ENCODE results near the gene POLD4. TPM values are rescaled to one million over a fixed set of nuclear protein-coding genes. Genes with fewer than 3 reads are reported as not detected.

POLD4 gene
- total RNA-seq, 1 experiment from 2014 or later, result 19.5 TPM

DNA sequence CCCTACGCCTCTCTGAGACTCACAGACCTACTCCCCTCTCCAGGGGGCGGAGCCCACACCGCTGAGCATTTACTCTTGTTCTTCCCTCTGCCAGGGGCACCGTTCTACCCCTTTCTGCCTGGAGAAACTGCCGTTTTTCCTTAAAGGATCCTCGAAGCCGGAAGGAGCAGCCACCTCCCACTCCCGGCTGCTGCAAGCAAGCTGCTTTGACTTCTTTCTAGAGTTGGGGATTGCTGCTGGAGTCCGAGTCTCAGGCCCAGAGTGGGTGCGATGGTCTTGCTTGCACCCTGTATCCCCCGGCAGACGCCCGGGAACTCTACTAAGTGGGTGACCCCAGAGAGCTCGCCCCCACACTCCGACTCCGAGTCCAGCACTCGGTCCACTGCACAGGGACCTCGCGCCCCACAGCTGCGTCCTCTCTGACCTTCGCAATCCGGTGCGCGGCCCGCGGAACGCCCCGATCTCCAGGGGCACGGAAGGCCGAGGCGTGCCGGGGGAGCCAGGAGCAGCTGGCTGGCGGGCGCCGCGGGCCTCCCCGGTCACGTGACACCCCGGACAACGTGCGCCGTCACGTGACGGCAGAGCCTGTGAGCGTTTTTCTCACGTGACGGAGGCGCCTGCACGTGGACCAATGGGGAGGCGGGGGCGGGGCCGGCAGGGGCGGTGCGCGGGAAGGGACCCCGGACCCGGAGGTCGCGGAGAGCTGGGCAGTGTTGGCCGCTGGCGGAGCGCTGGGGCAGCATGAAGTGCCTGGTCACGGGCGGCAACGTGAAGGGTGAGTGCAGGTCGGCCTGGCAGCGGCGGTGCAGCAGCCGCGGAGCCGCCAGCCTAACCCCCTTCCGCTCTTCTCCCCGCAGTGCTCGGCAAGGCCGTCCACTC lies 38.2 kb upstream of the POLD4 start, which contains the start of gene RAD9A:
TSS of gene RAD9A (plus strand) at position 683 of the 879 bp plus-strand sequence. CDS start at position 742, 59 bp downstream.
- Histone ChIP-seq H2BK12ac (ENCODE audit: insufficient read length, low read depth, low read length) (no peak within 1 kb of the TSS), H3K79me1 (ENCODE audit: insufficient read depth, low read depth, low read length, poor library complexity, severe bottlenecking) (no peaks in the 10 kb centered on the region), H3K27ac (ENCODE audit: insufficient read length, low read depth, low read length) (no peak within 1 kb of the TSS), H2BK5ac (ENCODE audit: insufficient read length, low read length) (no peak within 1 kb of the TSS), H3K14ac (ENCODE audit: insufficient read depth, low read length) (peak within 1 kb of the TSS; percentile 17), H4K91ac (ENCODE audit: insufficient read length, low read depth, low read length) (no peak within 1 kb of the TSS), H3K4ac (ENCODE audit: low read depth, low read length) (no peak within 1 kb of the TSS), H3K4me1 (ENCODE audit: insufficient read depth, low read length) (no peaks in the 10 kb centered on the region; the same call in 1 of the 2 replicates), H3K27me3 (ENCODE audit: insufficient read depth, low read length) (no peaks in the 10 kb centered on the region), H2BK120ac (ENCODE audit: low read depth, low read length, poor library complexity, severe bottlenecking) (no peak within 1 kb of the TSS), H2AK5ac (ENCODE audit: insufficient read length, low read length) (no peak within 1 kb of the TSS), H3K18ac (ENCODE audit: insufficient read length, low read depth, low read length) (no peak within 1 kb of the TSS), H4K8ac (replicated peaks; ENCODE audit: insufficient read length, low read depth, low read length) (no peak within 1 kb of the TSS), H2BK20ac (ENCODE audit: low read depth, low read length, poor library complexity, severe bottlenecking) (no peak within 1 kb of the TSS), H3K4me2 (ENCODE audit: insufficient read depth, insufficient read length, low read length) (peak within 1 kb of the TSS; percentile 88), H3T11ph (ENCODE audit: low read length) (no peak within 1 kb of the TSS), H2AFZ (ENCODE audit: low read length) (no peak within 1 kb of the TSS), H4K20me1 (ENCODE audit: control insufficient read depth, insufficient read depth, insufficient read length) (no peaks in the 10 kb centered on the region), H3K9me3 (ENCODE audit: control insufficient read depth, low read depth, low read length) (no peaks in the 10 kb centered on the region), H3K79me2 (ENCODE audit: insufficient read depth, low read length) (no peaks in the 10 kb centered on the region), H2BK15ac (ENCODE audit: low read depth, low read length) (no peak within 1 kb of the TSS), H3K23ac (ENCODE audit: insufficient read length, low read depth, low read length) (no peak within 1 kb of the TSS), H3K9ac (ENCODE audit: extremely low read depth, insufficient read length, low read length) (peak within 1 kb of the TSS; percentile 61), H4K5ac (ENCODE audit: insufficient read length, low read depth, low read length) (no peak within 1 kb of the TSS), H3K56ac (ENCODE audit: insufficient read length, low read depth, low read length) (no peak within 1 kb of the TSS), H3K23me2 (ENCODE audit: insufficient read length, low read depth, low read length, poor library complexity, severe bottlenecking) (peaks cover 13% of the 10 kb centered on the region)
- DNase-seq, result peak; percentile 96
- peaks cover 9 to 22% (median 17%) of the 10 kb centered on the region in 3 experiments for H3K36me3 Mint-ChIP-seq (ENCODE audit: insufficient read depth in 1 of 3, low read depth in 3 of 3)
- peaks cover 25 to 33% of the 10 kb centered on the region in 2 experiments for H3K4me1 Mint-ChIP-seq
- H3K9me3 Mint-ChIP-seq, result no peaks in the 10 kb centered on the region; a peak in 1 of 5 replicates
- WGBS (ENCODE audit: extremely low coverage, insufficient read length, low lambda C conversion rate), result no CpG with 5 or more reads among the region's 75 CpGs
- H3K4me3 Mint-ChIP-seq, result peak within 1 kb of the TSS; percentile 71 to 92
- H3K27ac Mint-ChIP-seq, result peak within 1 kb of the TSS; percentile 4 to 97 (median 41); a peak in 5 of 7 replicates
- TF ChIP-seq, protein P1, sequence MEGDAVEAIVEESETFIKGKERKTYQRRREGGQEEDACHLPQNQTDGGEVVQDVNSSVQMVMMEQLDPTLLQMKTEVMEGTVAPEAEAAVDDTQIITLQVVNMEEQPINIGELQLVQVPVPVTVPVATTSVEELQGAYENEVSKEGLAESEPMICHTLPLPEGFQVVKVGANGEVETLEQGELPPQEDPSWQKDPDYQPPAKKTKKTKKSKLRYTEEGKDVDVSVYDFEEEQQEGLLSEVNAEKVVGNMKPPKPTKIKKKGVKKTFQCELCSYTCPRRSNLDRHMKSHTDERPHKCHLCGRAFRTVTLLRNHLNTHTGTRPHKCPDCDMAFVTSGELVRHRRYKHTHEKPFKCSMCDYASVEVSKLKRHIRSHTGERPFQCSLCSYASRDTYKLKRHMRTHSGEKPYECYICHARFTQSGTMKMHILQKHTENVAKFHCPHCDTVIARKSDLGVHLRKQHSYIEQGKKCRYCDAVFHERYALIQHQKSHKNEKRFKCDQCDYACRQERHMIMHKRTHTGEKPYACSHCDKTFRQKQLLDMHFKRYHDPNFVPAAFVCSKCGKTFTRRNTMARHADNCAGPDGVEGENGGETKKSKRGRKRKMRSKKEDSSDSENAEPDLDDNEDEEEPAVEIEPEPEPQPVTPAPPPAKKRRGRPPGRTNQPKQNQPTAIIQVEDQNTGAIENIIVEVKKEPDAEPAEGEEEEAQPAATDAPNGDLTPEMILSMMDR (conservative IDR thresholded peaks at IDR 0.05), result no peak
- H3K27me3 Mint-ChIP-seq (ENCODE audit: low read depth), result no peaks in the 10 kb centered on the region; the same call in 1 of the 2 replicates

Measured in H9 (cell line).